HEK293T (cell line): ENCODE results near the gene RANBP9.

Source experiments
- CTCF ChIA-PET: fragments of 350-600 bp; formaldehyde crosslinking; extraction: SDS; loops from one replicate; lab custom pipeline; 2021; ENCODE audit warnings: antibody characterized with exemption, inconsistent platforms; lab: Yijun Ruan, JAX
- POLR2A ChIA-PET: fragments of 350-600 bp; formaldehyde crosslinking; extraction: SDS; loops from one replicate; lab custom pipeline; 2020; ENCODE audit warnings: antibody characterized with exemption, inconsistent platforms; lab: Yijun Ruan, JAX
- DNase-seq: peaks from one replicate; pipeline ENCODE4 v3.0.0; 2012; ENCODE audit warnings: mixed read lengths; ENCODE audit errors: extremely low spot score
- ARNT ChIP-seq: fragments of 450-650 bp; IDR thresholded peaks from 2 replicates; pipeline ENCODE4 v1.6.1; 2017; ENCODE audit warnings: mild to moderate bottlenecking
- BHLHE40 ChIP-seq: fragments of 450-650 bp; IDR thresholded peaks from 2 replicates; pipeline ENCODE4 v1.6.1; 2016; ENCODE audit warnings: mild to moderate bottlenecking, moderate library complexity, borderline replicate concordance
- CTBP1 ChIP-seq: fragments of 450-650 bp; IDR thresholded peaks from 2 replicates; pipeline ENCODE4 v1.6.1; 2016; ENCODE audit warnings: borderline replicate concordance
- ELF4 ChIP-seq: fragments of 450-650 bp; IDR thresholded peaks from 2 replicates; pipeline ENCODE4 v1.6.1; 2017; ENCODE audit warnings: antibody characterized with exemption
- FOXA1 ChIP-seq: fragments of 450-650 bp; IDR thresholded peaks from 2 replicates; pipeline ENCODE4 v1.6.1; 2016; ENCODE audit warnings: mild to moderate bottlenecking
- FOXK2 ChIP-seq: fragments of 450-650 bp; IDR thresholded peaks from 2 replicates; pipeline ENCODE4 v1.6.1; 2016; ENCODE audit warnings: mild to moderate bottlenecking
- FOXM1 ChIP-seq: fragments of 450-650 bp; IDR thresholded peaks from 2 replicates; pipeline ENCODE4 v1.6.1; 2017; ENCODE audit warnings: mild to moderate bottlenecking, borderline replicate concordance
- HDGF ChIP-seq: fragments of 450-650 bp; IDR thresholded peaks from 2 replicates; pipeline ENCODE4 v1.6.1; 2017; ENCODE audit warnings: antibody characterized with exemption, borderline replicate concordance
- L3MBTL2 ChIP-seq: fragments of 450-650 bp; conservative IDR thresholded peaks from 2 replicates; pipeline ENCODE4 v1.6.1; 2016; ENCODE audit warnings: mild to moderate bottlenecking
- LEF1 ChIP-seq: fragments of 450-650 bp; IDR thresholded peaks from 2 replicates; pipeline ENCODE4 v1.6.1; 2017; ENCODE audit warnings: mild to moderate bottlenecking, borderline replicate concordance
- NFRKB ChIP-seq: fragments of 450-650 bp; IDR thresholded peaks from 2 replicates; pipeline ENCODE4 v1.6.1; 2016; ENCODE audit warnings: mild to moderate bottlenecking, moderate library complexity
- SP1 ChIP-seq: fragments of 450-650 bp; IDR thresholded peaks from 2 replicates; pipeline ENCODE4 v1.6.1; 2017
- SUZ12 ChIP-seq: fragments of 450-650 bp; IDR thresholded peaks from 2 replicates; pipeline ENCODE4 v1.6.1; 2016; ENCODE audit warnings: mild to moderate bottlenecking
- TARDBP ChIP-seq: fragments of 450-650 bp; IDR thresholded peaks from 2 replicates; pipeline ENCODE4 v1.6.1; 2016
- ZNF384 ChIP-seq: fragments of 450-650 bp; IDR thresholded peaks from 2 replicates; pipeline ENCODE4 v1.6.1; 2016
- TF ChIP-seq, protein P1 (sequence below): fragments of 450-650 bp; IDR thresholded peaks from 2 replicates; pipeline ENCODE4 v1.6.1; 2016

RANBP9 gene

GRCh38 chr6:13725570-13725969, 13.9 kb upstream of the RANBP9 start:
- POLR2A ChIA-PET, result no interaction called here
- CTCF ChIA-PET, result no interaction called here
- DNase-seq, result no peak
- TF ChIP-seq FOXK2 (no peak), ZNF384 (no peak), NFRKB (no peak), ELF4 (no peak), SUZ12 (no peak), TARDBP (no peak)

- CTCF ChIA-PET, result no interaction called here
- POLR2A ChIA-PET, result no interaction called here
- no peak for DNase-seq
- no peak for TF ChIP-seq SUZ12
- TF ChIP-seq L3MBTL2, result no peak
- TF ChIP-seq FOXK2, result no peak
- no peak for TF ChIP-seq FOXM1
- no peak for TF ChIP-seq BHLHE40
- TF ChIP-seq, protein P1, sequence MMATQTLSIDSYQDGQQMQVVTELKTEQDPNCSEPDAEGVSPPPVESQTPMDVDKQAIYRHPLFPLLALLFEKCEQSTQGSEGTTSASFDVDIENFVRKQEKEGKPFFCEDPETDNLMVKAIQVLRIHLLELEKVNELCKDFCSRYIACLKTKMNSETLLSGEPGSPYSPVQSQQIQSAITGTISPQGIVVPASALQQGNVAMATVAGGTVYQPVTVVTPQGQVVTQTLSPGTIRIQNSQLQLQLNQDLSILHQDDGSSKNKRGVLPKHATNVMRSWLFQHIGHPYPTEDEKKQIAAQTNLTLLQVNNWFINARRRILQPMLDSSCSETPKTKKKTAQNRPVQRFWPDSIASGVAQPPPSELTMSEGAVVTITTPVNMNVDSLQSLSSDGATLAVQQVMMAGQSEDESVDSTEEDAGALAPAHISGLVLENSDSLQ, result no peak
- no peak for TF ChIP-seq CTBP1
- TF ChIP-seq NFRKB, result no peak
- TF ChIP-seq FOXA1, result no peak
- TF ChIP-seq ZNF384, result no peak
- TF ChIP-seq ELF4, result no peak
- TF ChIP-seq LEF1, result no peak
- TF ChIP-seq HDGF, result no peak
- no peak for TF ChIP-seq ARNT
- TF ChIP-seq TARDBP, result no peak
- no peak for TF ChIP-seq SP1
Measured at GRCh38 chr6:13725052-13725451, 13.4 kb upstream of the RANBP9 start.

GRCh38 chr6:13724182-13724581, 12.5 kb upstream of the RANBP9 start:
- ChIA-PET POLR2A (interaction anchor here (1.2 kb wide), 1 partner anchor 12 kb away, joined by 5 read pairs; the partner anchor contains the start of gene RANBP9), CTCF (no interaction called here)
- no peak for DNase-seq
- no peak for TF ChIP-seq ELF4
- TF ChIP-seq SUZ12, result no peak
- no peak for TF ChIP-seq SP1
- no peak for TF ChIP-seq FOXM1
- TF ChIP-seq, protein P1, result no peak
- no peak for TF ChIP-seq FOXK2
- TF ChIP-seq L3MBTL2, result no peak
- no peak for TF ChIP-seq CTBP1
- TF ChIP-seq ZNF384, result no peak

DNA sequence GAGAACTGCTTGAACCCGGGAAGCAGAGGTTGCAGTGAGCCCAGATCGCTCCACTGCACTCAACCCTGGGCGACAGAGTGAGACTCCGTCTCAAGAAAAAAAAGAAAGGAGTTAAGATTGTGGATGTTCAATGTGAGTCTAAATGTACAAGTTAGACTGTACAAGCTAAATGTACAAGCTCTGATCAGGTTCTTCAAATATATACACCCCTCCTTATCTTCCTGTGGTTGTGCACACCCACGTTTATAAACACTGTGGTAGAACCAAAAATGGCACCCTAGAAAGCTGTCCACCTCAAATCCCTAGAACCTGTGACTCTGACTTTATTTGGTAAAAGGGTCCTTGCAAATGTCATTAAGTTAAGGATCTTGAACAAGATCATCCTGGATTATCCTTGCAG, 11.2 kb upstream of the RANBP9 start:
- CTCF ChIA-PET, result interaction anchor here (0.6 kb wide), 1 partner anchor 64 kb away, joined by 3 read pairs; no protein-coding TSS in a partner anchor
- POLR2A ChIA-PET, result no interaction called here
- DNase-seq, result no peak
- TF ChIP-seq ELF4 (no peak), BHLHE40 (no peak), FOXA1 (no peak), CTBP1 (no peak), HDGF (no peak), ZNF384 (no peak), FOXM1 (no peak), L3MBTL2 (no peak), SP1 (no peak), ARNT (no peak), SUZ12 (no peak), FOXK2 (no peak)
- TF ChIP-seq, protein P1, result no peak

GRCh38 chr6:13718123-13718458, 6.5 kb upstream of the RANBP9 start:
- ChIA-PET POLR2A (no interaction called here), CTCF (no interaction called here)
- no peak for DNase-seq
- TF ChIP-seq, protein P1, result no peak
- TF ChIP-seq SUZ12, result no peak
- TF ChIP-seq ELF4, result no peak
- no peak for TF ChIP-seq FOXK2
- no peak for TF ChIP-seq TARDBP
- no peak for TF ChIP-seq BHLHE40
- no peak for TF ChIP-seq ARNT
- no peak for TF ChIP-seq FOXA1
- no peak for TF ChIP-seq SP1
- no peak for TF ChIP-seq L3MBTL2
- TF ChIP-seq LEF1, result no peak
- TF ChIP-seq CTBP1, result no peak
- no peak for TF ChIP-seq ZNF384
- no peak for TF ChIP-seq FOXM1
- TF ChIP-seq NFRKB, result no peak
- TF ChIP-seq HDGF, result no peak

- TF ChIP-seq, protein P1, result no peak
- TF ChIP-seq L3MBTL2, result no peak
- no peak for TF ChIP-seq SP1
- no peak for TF ChIP-seq NFRKB
- no peak for TF ChIP-seq FOXM1
- TF ChIP-seq FOXK2, result no peak
- CTCF ChIA-PET, result no interaction called here
- POLR2A ChIA-PET, result no interaction called here
- DNase-seq, result no peak
Measured at GRCh38 chr6:13716955-13717295, 5.3 kb upstream of the RANBP9 start.
